Dedifferentiated amniotic fluid mesenchymal stem cell (primary cell): Measurements from ENCODE around the gene PPP1R3E.
"Not testable (repeated sequence)": the region's sequence is repeated elsewhere in the genome, so short reads cannot be mapped to it uniquely, and the experiment has no call there.

Experiments used
- DNase-seq: peaks from one replicate; pipeline ENCODE4 v3.0.0-alpha.2; 2016; ENCODE audit errors: extremely low spot score

Gene PPP1R3E, protein sequence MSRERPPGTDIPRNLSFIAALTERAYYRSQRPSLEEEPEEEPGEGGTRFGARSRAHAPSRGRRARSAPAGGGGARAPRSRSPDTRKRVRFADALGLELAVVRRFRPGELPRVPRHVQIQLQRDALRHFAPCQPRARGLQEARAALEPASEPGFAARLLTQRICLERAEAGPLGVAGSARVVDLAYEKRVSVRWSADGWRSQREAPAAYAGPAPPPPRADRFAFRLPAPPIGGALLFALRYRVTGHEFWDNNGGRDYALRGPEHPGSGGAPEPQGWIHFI

DNA sequence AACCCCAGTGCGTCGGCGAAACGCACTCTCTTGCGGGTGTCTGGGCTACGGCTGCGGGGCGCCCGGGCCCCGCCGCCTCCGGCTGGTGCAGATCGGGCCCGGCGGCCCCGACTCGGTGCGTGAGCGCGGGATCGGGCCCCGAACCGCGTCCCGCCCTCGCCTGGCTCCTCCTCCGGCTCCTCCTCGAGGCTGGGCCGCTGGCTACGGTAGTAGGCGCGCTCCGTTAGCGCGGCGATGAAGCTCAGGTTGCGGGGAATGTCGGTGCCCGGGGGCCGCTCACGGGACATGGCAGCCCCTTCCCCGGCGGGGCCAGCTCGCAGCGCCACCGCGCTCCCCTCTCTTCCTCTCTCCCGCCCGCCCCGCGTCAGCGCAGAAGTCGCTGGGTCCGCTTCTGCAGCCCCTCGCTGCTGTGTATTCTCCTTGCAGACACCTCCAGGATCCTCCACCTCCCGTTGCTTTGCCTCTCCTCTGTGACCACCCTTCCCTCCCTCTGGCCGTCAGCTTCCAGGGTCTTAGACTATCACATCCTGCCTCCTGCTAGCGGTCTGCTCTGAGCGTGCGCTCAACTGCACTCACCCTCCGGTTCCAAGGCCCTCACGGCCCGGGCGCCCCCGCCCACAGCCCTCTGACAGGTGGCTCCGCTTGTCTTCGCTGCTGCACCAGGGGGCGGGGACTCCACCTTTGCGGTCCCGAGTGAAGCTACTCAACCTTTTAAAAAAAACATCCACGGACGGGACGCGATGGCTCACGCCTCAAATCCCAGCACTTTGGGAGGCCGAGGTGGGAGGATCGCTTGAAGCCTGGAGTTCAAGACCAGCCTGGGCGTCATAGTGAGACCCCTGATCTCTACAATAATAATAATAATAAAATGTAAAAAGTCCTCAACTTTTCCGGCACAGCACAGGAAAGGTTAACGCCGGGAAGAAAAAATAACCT, at the start of gene PPP1R3E:
TSS of gene PPP1R3E (minus strand) at position 570 of the 936 bp plus-strand sequence. CDS start at position 287, 283 bp downstream.
- no peak for DNase-seq

DNA sequence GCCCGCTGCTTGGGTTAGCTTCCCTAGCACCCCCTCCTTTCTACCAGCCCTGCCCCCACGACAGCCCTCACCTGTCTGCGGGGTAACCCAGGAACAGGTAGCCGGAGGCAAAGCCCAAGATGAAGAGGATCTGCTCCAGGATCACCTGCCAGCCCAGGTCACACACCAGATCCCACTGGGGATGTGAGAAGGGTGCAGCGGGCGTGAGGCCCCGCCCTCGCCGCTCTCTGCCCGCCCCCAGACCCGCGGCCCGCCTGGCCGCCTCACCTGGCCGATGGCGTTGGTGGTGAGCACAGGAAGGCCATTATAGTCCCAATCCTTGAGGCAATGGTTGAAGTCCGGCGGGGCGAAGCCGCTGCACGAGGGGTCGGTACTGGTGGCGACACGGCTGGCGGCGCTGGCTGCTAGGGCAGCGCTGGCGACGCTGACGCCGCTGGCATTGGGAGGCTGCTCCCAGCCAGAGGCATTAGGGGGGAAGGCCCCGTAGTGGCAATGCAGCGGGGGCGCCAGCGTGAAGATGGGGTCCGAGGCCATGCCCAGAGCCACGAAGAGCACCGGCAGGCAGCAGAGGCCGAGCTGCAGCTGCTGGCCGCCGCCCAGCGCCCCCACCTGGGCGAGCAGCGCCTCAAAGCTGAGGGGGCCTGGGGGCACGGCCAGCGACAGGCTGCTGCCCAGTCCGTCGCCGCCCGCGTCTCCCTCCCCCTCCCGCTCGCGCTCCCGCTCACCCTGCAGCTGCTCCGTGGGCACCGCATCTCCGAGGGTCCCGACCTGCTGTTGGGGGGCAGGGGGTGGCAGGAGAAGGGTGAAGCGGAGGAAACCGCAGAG, 49.2 kb upstream of the PPP1R3E start:
- DNase-seq: no peak

DNA sequence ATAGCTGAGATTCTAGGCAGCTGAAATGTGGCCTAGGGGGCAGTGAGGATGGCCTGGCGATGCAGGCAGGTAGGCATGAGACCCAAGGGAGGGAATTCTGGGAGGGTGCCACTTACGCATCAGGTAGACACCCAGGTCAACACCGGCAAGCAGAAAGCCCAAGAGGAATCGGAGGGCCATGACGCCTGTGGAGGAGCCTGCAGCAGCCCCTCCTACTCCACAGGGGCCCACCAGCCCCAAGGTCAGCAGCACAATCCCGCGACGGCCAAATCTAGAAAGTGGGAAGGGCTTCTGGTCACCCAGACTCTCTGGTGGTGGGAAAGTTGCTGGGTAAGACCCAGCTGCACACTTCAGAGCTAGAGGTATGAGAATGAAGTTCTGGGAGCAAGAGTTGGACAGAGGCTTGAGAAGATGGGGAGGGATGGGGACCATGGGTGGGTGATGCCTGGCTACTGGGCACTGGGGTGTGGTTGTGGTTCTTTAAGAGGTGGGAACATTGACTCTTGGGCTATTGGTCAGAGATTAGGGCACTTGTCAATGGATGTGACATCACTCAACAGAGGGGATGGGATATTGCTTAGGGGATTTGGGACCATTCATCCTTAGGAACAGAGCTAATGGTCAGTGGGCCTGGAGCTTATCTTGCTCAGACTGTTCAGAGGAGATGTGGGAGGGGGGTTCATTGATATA, 46.6 kb upstream of the PPP1R3E start:
- no peak for DNase-seq

DNA sequence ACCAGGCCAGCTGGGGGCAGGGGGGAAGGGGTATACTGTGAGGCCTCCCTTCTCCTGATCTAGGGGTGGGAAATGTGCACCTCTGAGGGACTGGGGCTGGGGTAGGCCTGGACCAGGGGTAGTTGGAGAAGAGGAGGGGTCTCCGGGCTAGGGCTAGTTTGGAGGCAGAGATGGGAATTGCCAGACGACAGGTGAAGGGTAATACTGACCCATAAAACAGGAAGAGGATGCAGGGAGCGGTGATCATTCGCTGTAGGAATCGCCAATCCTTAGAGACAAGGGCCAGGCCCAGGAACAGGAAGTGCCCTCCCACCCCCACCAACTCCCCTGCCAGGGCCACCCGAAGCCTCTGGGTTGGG, 45.6 kb upstream of the PPP1R3E start:
- no peak for DNase-seq

DNA sequence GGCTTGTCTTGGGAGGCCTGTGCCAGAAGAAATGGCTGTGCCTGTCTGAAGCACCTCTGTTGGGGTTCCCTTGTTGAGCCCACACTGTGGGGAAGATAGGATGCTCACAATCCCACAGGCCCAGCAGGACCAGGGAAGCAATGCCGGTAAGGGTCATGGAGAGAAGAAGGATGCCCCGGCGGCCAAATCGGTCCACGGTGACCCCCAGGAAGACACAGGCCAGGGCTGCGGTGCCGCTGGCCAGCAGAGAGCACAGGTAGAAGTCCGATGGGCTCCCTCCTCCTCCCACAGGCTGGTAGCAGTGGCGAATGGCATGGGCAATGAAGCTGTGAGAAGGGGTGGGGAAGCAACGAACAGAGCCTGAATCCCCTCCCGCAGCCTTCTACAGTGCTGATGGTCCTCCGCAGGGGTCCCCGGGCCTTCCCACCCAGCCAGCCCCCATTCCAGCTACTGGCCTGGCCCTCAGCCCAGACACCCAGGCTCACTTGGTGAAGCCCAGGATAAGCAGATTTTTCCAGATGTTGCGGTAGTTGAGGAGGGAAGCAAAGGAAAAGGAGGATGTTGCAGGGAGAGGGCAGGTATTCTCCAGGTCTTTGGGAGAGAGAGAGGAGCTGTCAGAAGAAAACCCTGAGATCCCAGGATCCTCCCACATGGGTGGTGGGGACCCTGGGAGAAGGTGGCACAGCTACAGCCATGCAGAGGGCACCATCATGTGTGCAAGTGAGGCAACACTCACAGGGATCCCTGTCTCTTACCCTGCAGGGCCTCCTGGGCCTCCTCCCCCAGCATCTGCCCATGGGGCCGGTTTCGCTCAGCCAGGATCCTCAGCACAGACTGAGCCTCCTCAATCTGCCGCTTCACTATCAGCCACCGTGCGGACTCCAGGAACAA, 45.0 kb upstream of the PPP1R3E start:
- no peak for DNase-seq

DNA sequence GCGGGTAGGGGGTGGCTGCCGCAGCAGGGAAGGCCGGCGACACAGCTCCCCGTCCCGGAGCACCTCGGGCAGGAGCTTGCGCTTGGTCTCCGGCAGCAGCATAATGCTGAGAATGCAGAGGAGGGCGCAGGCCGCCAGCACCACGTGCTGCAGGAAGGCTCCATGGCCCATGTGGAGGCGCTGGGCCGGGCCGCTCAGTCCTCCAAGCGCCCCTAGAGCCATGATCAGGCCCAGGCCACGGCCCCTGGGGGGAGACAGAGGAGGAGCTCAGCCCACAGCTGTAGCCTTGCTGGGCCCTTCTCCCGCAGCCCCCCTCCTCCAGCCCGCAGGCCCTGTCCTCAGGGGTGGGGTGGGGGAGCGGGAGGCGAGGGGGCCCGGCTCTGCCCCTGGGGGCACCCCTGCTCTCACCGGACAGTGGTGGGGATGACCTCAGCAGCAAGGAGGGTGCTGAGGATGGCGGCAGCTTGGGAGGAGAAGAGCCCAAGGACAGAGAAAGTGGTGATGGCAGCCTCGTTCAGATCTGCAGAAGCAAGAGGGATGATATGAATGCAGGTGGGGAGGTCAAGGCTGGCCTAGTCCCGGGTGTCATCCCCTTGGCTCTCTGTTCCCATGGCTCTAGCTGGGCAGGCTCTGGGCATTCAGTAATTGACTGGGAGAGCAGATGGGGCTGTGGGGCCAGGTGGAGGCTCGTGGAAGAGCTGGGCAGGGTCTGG, 44.2 kb upstream of the PPP1R3E start:
- DNase-seq: no peak

DNA sequence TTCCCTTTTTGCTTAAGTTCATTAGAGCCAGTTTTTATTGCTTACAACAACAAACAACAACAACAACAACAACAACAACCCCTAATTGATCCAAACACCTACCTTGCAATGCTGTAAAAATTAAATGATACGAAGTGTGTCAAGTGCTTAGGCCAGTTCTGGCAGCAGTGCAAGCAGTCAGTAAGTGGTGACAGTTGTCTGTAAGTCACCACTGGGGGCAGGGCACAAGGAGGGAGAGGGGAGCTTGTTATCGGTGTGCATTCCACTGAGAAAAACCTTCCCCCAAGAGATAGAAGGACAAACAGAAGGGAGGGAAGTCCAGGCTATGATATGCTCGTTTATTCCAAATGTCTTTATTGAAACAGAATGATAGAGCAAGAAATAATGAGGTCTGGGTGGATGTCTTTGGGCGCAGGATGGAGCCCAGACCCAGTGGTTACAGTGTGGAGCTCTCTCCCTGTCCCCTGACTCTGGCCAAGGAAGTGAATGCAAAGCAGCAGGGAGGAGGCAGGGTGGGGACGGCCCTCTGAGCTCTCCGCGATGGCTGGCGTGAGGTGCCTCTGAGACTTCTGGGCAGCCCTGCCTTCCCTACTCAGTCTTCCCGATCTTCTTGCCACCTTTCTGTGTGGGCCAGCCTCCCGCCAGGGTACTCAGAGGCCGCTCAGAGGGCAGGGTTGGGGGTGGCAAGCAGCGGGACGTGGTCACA, 43.5 kb upstream of the PPP1R3E start:
- no peak for DNase-seq

DNA sequence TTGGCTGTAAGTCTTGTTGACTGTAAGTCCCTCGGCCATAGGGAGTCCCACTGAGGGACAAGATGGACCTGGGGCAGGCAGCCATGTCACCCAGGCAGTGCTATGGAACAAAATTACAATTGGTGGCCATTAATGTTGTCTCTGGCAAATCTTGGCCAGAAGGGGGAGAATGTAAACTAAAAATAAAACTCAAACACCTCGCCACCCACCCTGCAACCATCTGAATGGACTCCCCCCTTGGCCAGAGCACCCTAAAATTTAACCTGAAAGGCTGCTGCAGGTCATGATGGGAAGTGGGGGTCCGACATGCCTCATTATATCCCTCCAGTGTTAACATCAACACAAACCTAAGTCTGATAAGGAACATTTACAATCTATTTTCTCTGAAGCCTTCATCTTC, 41.8 kb upstream of the PPP1R3E start:
- no peak for DNase-seq

DNA sequence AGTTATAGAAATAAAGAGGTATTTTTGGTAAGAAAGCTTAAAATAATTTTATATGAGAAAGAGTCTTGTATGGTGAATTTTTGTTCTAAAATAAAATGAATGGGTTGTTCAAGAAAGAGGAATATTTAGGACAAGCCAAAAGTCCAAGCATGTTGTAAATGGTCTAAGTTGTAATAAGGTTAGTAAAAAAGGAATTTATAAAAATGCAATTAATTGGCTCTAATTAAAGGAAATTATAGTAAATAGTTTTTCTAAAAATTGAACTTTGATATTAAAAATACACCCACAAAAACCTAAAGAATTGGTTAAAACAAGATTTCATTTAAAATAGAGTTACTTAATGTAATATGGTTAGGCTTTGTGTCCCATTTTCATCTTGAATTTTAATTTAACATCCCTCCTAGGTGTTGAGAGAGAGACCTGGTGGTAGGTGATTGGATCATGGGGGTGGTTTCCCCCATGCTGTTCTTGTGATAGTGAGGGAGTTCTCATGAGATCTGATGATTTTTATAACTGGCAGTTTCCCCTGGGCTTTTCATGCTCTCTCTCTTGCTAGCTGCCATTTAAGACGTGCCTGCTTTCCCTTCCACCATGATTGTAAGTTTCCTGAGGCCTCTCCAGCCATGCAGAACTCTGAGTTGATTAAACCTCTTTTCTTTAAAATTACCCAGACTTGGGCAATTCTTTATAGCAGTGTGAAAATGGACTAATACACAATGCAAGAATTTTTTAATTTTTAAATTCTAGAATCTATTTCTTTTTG, 37.0 kb upstream of the PPP1R3E start:
- no peak for DNase-seq

DNA sequence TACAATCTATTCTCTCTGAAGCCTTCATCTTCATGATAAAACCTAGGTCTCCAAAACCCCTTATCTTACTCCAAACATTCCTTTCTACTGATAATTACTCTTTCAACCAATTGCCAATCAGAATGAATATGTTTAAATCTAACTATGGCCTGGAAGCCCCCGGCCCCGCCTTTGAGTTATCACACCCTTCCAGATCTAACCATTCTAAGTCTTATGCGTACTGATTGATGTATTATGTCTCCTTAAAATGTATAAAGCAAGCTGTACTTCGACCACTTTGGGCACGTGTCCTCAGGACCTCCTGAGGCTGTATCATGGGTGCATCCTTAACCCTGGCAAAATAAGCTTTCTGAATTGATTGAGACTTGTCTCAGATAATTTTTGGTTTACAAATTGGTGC, 33.0 kb upstream of the PPP1R3E start:
- no peak for DNase-seq

DNA sequence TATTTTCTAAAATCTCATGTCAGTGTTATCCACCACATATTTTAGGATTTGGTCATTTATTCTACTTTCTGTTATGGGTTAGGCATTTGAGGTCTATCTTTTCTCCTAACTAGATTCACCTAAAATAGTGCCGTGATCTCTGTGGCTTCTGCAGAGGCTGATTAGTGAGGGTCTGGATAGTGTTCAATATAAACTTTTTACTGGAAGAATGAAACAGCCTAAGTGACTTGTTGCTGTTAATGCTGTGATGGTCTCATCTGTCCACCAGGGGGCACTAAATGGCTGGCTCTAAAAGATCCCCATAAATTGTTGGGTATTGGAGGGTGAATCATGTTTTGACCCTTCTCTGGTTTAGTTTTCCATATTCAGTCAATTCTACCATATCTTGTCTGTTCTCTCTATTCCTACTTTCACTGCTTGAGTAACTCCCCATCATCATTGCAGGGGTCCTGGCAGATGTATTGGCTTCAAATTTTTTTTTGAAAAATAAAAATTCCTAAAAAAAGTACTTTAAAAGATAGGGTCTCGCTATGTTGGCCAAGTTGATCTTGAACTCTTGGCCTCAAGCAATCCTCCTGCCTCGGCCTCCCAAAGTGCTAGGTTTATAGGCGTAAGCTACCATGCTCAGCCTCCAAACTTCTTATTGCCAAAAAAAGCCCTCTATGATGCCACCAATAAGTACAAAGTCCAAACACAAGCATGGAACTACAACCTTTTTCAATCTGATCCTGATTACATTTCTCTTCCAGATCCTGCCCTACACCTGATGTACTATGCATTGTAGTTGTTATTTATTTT, 25.5 kb upstream of the PPP1R3E start:
- DNase-seq: peak; percentile 75

DNA sequence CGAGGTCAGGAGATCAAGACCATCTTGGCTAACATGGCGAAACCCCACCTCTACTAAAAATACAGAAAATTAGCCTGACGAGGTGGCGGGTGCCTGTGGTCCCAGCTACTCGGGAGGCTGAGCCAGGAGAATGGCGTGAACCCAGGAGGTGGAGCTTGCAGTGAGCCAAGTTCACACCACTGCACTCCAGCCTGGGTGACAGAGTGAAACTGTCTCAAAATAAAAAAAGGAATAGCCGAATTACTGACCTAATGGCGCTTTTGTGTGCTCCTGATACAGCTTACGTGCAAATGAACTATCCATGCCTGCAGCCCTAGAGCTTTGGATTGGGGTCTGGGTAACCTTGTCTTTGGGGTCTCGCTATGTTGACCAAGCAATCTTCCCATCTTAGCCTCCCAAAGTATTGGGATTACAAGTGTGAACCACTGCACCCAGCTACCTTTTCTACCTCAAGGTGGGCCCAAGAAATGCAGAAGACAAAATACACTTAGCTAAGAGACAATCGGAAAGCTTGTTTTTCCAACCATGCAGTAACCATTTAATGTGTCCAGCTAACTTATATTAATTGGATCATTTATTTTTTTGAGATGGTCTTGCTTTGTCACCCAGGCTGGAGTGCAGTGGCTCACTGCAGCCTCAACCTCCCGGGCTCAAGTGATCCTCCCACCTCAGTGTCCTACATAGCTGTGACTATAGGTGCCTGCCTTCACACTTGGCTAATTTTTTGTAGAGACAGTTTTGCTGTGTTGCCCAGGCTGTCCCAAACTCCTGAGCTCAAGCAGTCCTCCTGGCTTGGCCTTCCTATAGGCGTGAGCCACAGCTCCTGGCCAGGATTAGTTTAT, 24.1 kb upstream of the PPP1R3E start:
- DNase-seq: no peak

DNA sequence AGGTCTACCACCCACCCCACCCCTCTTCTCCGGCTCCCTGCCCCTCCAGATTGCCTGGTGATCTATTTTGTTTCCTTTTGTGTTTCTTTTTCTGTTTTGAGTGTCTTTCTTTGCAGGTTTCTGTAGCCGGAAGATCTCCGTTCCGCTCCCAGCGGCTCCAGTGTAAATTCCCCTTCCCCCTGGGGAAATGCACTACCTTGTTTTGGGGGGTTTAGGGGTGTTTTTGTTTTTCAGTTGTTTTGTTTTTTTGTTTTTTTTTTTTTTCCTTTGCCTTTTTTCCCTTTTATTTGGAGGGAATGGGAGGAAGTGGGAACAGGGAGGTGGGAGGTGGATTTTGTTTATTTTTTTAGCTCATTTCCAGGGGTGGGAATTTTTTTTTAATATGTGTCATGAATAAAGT, 23.1 kb upstream of the PPP1R3E start:
- not testable (repeated sequence) for DNase-seq

DNA sequence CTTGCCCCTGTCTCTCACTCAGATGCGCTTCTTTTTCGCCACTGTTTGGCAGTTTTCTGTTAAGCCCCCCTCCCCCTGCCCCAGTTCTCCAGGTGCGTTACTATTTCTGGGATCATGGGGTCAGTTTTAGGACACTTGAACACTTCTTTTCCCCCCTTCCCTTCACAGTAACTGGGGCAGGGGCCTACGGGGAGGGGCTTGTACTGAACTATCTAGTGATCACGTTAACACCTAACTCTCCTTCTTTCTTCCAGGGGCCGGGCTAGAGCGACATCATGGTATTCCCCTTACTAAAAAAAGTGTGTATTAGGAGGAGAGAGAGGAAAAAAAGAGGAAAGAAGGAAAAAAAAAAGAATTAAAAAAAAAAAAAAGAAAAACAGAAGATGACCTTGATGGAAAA, 22.3 kb upstream of the PPP1R3E start:
- no peak for DNase-seq

DNA sequence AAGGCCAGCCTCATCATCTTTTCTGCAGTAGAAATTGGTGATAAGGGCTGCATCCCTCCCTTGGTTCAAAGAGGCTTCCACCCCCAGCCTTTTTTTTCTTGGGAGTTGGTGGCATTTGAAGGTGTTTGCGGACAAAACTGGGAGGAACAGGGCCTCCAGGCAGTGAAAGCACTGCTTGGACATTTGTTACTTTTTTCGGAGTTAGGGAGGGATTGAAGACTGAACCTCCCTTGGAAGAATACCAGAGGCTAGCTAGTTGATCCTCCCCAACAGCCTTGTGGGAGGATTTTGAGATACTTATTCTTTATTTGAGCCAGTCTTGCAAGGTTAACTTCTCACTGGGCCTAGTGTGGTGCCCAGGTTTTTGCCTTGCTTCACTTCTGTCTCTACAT, 21.8 kb upstream of the PPP1R3E start:
- no peak for DNase-seq

DNA sequence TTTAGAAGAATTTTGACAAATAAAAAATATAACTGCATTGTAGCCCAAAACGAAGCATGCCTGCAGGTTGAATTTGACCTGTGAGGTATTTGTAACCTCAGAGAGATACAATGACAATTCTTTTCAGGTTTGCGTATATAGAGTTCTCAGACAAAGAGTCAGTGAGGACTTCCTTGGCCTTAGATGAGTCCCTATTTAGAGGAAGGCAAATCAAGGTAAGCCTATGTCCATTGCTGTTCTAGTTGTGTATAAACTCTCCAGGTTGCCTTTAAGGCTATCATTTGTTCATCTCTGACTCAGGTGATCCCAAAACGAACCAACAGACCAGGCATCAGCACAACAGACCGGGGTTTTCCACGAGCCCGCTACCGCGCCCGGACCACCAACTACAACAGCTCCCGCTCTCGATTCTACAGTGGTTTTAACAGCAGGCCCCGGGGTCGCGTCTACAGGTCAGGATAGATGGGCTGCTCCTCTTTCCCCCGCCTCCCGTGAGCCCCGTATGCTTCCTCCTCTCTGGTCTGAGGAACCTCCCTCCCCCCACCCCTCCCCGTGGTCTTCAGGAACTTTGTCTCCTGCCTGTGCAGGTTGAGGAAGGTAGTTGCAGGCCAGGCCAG, 21.3 kb upstream of the PPP1R3E start:
- no peak for DNase-seq
